NT2/D1 (cell line): ENCODE results near the gene SORCS1.

Experiments
- SUZ12 ChIP-seq: IDR thresholded peaks from 2 replicates; pipeline ENCODE4 v1.6.1; 2011; ENCODE audit not compliant: insufficient read length, insufficient read depth; ENCODE audit errors: extremely low read depth
- YY1 ChIP-seq: IDR thresholded peaks from 2 replicates; pipeline ENCODE4 v1.6.1; 2011; ENCODE audit not compliant: insufficient read length, insufficient read depth
- ZNF274 ChIP-seq: IDR thresholded peaks from 2 replicates; pipeline ENCODE4 v1.6.1; 2011; ENCODE audit warnings: mild to moderate bottlenecking, low read depth, low read length

- no peak for TF ChIP-seq YY1
- TF ChIP-seq SUZ12: no peak
- no peak for TF ChIP-seq ZNF274
Observed at GRCh38 chr10:107104026-107104652, 60.4 kb downstream of the SORCS1 start.
